Heart right ventricle (tissue), 16 donors: ENCODE measurements around the gene AGAP1. TPM values are rescaled to one million over a fixed set of nuclear protein-coding genes. Genes with fewer than 3 reads are reported as not detected.

Experiments used
- ATAC-seq, 8 donors: fragments of 200-7000 bp; cut with Tn5 transposase; one replicate each; pipeline ENCODE4 v1.9.1; 2020; ENCODE audit warnings: mild to moderate bottlenecking in 8 of 8, moderate library complexity in 8 of 8, moderate number of reproducible peaks in 1 of 8
- DNase-seq, 2 donors: peaks; one replicate each; pipeline ENCODE4 v3.0.0-alpha.2; 2020
- H3K27ac ChIP-seq, 10 donors: fragments of 200-600 bp; sonication (generic) in 2 of 10; one replicate each; pipeline versions ENCODE4 v1.5.0 to v1.8.0; 2020 to 2022; ENCODE audit warnings: mild to moderate bottlenecking in 3 of 10
- H3K27me3 ChIP-seq, 7 donors: fragments of 200-600 bp; one replicate each; pipeline ENCODE4 v1.8.0; 2021 to 2022; ENCODE audit warnings: mild to moderate bottlenecking in 2 of 7
- H3K36me3 ChIP-seq, 9 donors: fragments of 200-600 bp; sonication (generic) in 1 of 9; one replicate each; pipeline versions ENCODE4 v1.5.0 to v1.8.0; 2020 to 2022; ENCODE audit warnings: mild to moderate bottlenecking in 2 of 9
- H3K4me1 ChIP-seq, 9 donors: fragments of 200-600 bp; sonication (generic) in 1 of 9; one replicate each; pipeline versions ENCODE4 v1.5.0 to v1.8.0; 2020 to 2022; ENCODE audit warnings: mild to moderate bottlenecking in 4 of 9
- H3K4me3 ChIP-seq, 10 donors: fragments of 200-600 bp; sonication (generic) in 2 of 10; one replicate each; pipeline versions ENCODE4 v1.5.0 to v1.8.0; 2020 to 2022; ENCODE audit warnings: mild to moderate bottlenecking in 7 of 10, moderate library complexity in 2 of 10
- H3K9me3 ChIP-seq, 11 donors: fragments of 200-600 bp in 10 of 11; sonication (generic) in 2 of 11; one replicate each; pipeline versions ENCODE4 v1.5.0 to v1.8.0; 2013 to 2022; ENCODE audit warnings: mild to moderate bottlenecking in 2 of 11, control low read depth in 1 of 11, moderate library complexity in 1 of 11
- WGBS, 2 donors: extraction: QIAGEN DNeasy Blood & Tissue Kit; methylation state at CpG; one replicate each; pipeline ENCODE4 v1.1.7; 2013; ENCODE audit warnings: inconsistent platforms in 1 of 2; 5-methylcytosine and 5-hydroxymethylcytosine counted together
- intact Hi-C, 10 donors: fragments of 100-400 bp; cut with DNase I; formaldehyde crosslinking; loops; one replicate each; pipeline versions ENCODE4 v1.11.1 to v1.14.2; 2022
- polyA plus RNA-seq, 2 donors: library from polyadenylated mRNA; stranded (reverse); fragments of 200-250 nt; gene quantifications; one replicate each; pipeline ENCODE4 v1.2.3, GENCODE V29; 2013
- total RNA-seq, 10 donors: library from RNA; stranded (reverse); fragmentation: NEBNext Ultra II Directional in 3 of 10; extraction: Animal tissue kit (Norgen Biotek cat#: 25700) in 3 of 10; gene quantifications; one replicate each; pipeline versions ENCODE4 v1.2.1 to v1.2.4, GENCODE V29; 2021 to 2023
- TF ChIP-seq, protein P1 (sequence below), 9 donors: fragments of 200-600 bp; sonication (generic) in 2 of 9; IDR thresholded peaks; one replicate each; pipeline versions ENCODE4 v1.5.0 to v1.8.0; 2021 to 2022; ENCODE audit warnings: antibody characterized with exemption in 9 of 9, mild to moderate bottlenecking in 5 of 9, moderate library complexity in 1 of 9
- donor health status: Arrhythmogenic right ventricular cardiomyopathy.
- donor health status: ischemic (EF 13 %, LVEDD 7.1; RV severe dilation, severe dysfunction).
- donor health status: healthy with polysubstance abuse.
- donor health status: DM: no; HTN: yes; CAD: no.
- donor health status: DM: no; HTN: no; CAD: no.
- donor health status: ischemic (EF 25% LVEDD 6.9; RV normal size, moderate dysfunction).
- donor health status: ischemic (EF 25% LVEDD 5.7; RV mildly dilated, moderate dysfunction).
- donor health status: healthy.
- donor health status: DM: yes; HTN: yes; CAD: no.
- donor health status: Ischemic cardiomyopathy.
- donor health status: ischemic (EF 35%, LVEDD 5.7; RV mildly dilated, moderate dysfunction).
- donor health status: nonischemic (EF 11% LVEDD 7.7; RV severe dilation, severe dysfunction).
- donor health status: DM: yes; HTN: yes; CAD: no.
- donor health status: PGD.
- donor health status: ischemic (EF 29% LVEDD 5.4; RV normal size, mild dysfunction).
- donor health status: nonischemic (EF 23%, LVEDD 6.1; RV moderate dilation, normal function).

Gene AGAP1
- total and polyA plus RNA-seq, 12 donors = 3.5 to 29.2 (median 19.4) TPM

DNA sequence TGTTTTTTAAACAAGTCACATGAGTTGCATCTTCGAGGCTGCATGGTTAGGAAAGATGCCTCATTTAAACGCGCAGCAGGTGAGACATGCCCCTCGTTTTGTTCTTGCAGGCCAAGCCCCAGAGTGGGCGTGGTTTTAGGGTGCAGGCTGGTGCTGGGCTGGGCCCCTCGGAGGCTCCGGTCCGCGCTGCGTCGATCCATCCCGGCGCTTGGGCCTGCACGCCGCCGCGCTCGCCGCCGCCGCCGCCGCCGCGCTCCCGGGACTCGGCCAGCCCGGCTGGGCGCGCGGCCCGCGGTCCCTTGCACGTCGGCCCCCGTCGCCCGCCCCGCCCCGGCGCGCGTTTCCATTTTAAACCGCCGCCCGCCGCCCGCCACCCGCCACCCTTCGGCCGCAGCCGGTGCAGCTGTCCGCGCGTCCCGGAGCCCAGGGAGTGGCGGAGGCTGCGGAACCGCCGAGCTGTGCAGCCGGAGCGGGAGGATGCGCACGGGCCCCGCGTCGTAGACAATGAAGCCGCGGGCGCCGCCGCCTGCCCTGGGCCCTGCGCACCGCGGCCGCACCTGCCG lies 175.5 kb downstream of the AGAP1 start:
- intact Hi-C loops = loop anchor here in 2 of 10 donors (5.0 kb wide), 2 partner anchors 72 to 532 kb away; no protein-coding TSS in a partner anchor

GRCh38 chr2:235669983-235670962 lies 176.4 kb downstream of the AGAP1 start:
- 1 to 2% methylated on average over 124 to 147 of the region's 148 CpGs for WGBS, 2 donors
- TF ChIP-seq, protein P1, sequence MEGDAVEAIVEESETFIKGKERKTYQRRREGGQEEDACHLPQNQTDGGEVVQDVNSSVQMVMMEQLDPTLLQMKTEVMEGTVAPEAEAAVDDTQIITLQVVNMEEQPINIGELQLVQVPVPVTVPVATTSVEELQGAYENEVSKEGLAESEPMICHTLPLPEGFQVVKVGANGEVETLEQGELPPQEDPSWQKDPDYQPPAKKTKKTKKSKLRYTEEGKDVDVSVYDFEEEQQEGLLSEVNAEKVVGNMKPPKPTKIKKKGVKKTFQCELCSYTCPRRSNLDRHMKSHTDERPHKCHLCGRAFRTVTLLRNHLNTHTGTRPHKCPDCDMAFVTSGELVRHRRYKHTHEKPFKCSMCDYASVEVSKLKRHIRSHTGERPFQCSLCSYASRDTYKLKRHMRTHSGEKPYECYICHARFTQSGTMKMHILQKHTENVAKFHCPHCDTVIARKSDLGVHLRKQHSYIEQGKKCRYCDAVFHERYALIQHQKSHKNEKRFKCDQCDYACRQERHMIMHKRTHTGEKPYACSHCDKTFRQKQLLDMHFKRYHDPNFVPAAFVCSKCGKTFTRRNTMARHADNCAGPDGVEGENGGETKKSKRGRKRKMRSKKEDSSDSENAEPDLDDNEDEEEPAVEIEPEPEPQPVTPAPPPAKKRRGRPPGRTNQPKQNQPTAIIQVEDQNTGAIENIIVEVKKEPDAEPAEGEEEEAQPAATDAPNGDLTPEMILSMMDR (IDR thresholded peaks at IDR 0.05) = peak; percentile 20 to 77 (median 47)
- H3K4me1 ChIP-seq = peaks cover 0 to 44% (median 22%) of the 10 kb centered on the region in 9 donors
- DNase-seq (peak; percentile 57 to 64), ATAC-seq (peak; percentile 60 to 81 (median 68))
- H3K36me3 ChIP-seq = no peaks in the 10 kb centered on the region
- intact Hi-C loops = loop anchor here (2.0 to 10.0 kb wide), 6 partner anchors 73 to 535 kb away; no protein-coding TSS in a partner anchor
- H3K4me3 ChIP-seq = peak overlapping the region in 9 of 10 donors; percentile 45 to 62 (median 55)
- H3K9me3 ChIP-seq = no peaks in the 10 kb centered on the region
- H3K27ac ChIP-seq = peak overlapping the region in 4 of 10 donors; percentile 47 to 58 (median 50)
- peaks cover 0 to 63% (median 0%) of the 10 kb centered on the region in 7 donors for H3K27me3 ChIP-seq

More for the DNA sequence above, 175.5 kb downstream of the AGAP1 start:
- Histone ChIP-seq H3K36me3 (no peaks in the 10 kb centered on the region), H3K27ac (no peak overlapping the region), H3K4me1 (peaks cover 0 to 49% (median 23%) of the 10 kb centered on the region in 9 donors), H3K9me3 (no peaks in the 10 kb centered on the region), H3K4me3 (peak overlapping the region in 9 of 10 donors; percentile 46 to 62 (median 55)), H3K27me3 (peaks cover 0 to 65% (median 0%) of the 10 kb centered on the region in 7 donors)
- 1% methylated on average over 53 to 75 of the region's 77 CpGs for WGBS, 2 donors
- DNase-seq = peak; percentile 68 to 77
- TF ChIP-seq, protein P1 (IDR thresholded peaks at IDR 0.05) = peak in 2 of 9 donors; percentile 14 to 21
- peak; percentile 50 to 82 (median 72) for ATAC-seq

- peaks cover 0 to 56% (median 0%) of the 10 kb centered on the region in 7 donors for H3K27me3 ChIP-seq
- H3K4me1 ChIP-seq = peaks cover 0 to 40% (median 13%) of the 10 kb centered on the region in 9 donors
- intact Hi-C loops = loop anchor here in 9 of 10 donors (2.0 to 10.0 kb wide), 6 partner anchors 74 to 536 kb away; no protein-coding TSS in a partner anchor
- H3K27ac ChIP-seq = peak overlapping the region in 3 of 10 donors; percentile 9 to 49 (median 31)
- peak overlapping the region in 9 of 10 donors; percentile 45 to 62 (median 55) for H3K4me3 ChIP-seq
- 46 to 47% methylated on average over 60 to 64 of the region's 64 CpGs for WGBS, 2 donors
- peak in 1 of 8 donors; percentile 23 for ATAC-seq
- no peaks in the 10 kb centered on the region for H3K9me3 ChIP-seq
- TF ChIP-seq, protein P1 (IDR thresholded peaks at IDR 0.05) = peak in 1 of 9 donors; percentile 0
- no peak for DNase-seq
- no peaks in the 10 kb centered on the region for H3K36me3 ChIP-seq
These were observed 177.3 kb downstream of the AGAP1 start for GRCh38 chr2:235670974-235671787.
